Measurements from ENCODE around the gene GSTO2. TPM values are rescaled to one million over a fixed set of nuclear protein-coding genes. Genes with fewer than 3 reads are reported as not detected.

The GSTO2 gene
- total RNA-seq, 1 donor from 2014 or later, result 1.2 TPM

DNA sequence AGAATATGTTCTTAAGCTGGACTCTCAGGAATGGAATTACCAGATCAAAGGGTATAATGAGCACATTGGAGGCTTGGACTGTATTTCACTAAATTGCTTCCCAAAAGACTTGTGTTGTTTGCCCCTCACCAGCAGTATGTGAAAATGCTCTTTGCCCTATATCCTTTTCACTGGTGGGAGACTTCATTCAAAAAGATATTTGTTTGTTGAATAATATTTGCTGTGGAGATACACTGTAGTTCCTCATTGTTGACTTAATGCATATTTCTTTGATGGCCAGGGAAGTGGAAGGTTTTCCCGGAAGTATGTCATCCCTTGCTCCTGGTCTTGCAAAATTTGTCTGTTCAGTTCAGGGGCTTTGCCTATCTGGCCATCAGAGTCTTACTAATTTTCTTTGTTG, 19.4 kb downstream of the GSTO2 start:
- Histone ChIP-seq H3K9me3 (ENCODE audit: insufficient read depth, low read depth, low read length) (no peaks in the 10 kb centered on the region), H3K79me2 (ENCODE audit: insufficient read depth, low read length) (no peaks in the 10 kb centered on the region), H3K27ac (ENCODE audit: low read depth, low read length) (no peak overlapping the region), H3K4me2 (ENCODE audit: low read length) (no peak overlapping the region), H3K9ac (ENCODE audit: low read length) (no peak overlapping the region), H3K27me3 (ENCODE audit: insufficient read depth, low read length) (no peaks in the 10 kb centered on the region), H3K4me1 (ENCODE audit: insufficient read depth, low read length) (peaks cover 10% of the 10 kb centered on the region), H3K4me3 (ENCODE audit: insufficient read depth, low read depth, low read length) (no peak overlapping the region), H4K20me1 (ENCODE audit: insufficient read depth, low read length) (no peaks in the 10 kb centered on the region), H3K36me3 (ENCODE audit: insufficient read depth, low read length) (no peaks in the 10 kb centered on the region), H2AFZ (ENCODE audit: low read depth, low read length) (no peak overlapping the region)
- FAIRE-seq (no peak), DNase-seq (ENCODE audit: low read depth) (no peak)
- Mint-ChIP-seq H3K4me3 (ENCODE audit: unreplicated experiment) (no peak overlapping the region), H3K27ac (ENCODE audit: unreplicated experiment) (no peak overlapping the region), H3K4me1 (ENCODE audit: low read depth, unreplicated experiment) (peaks cover 4% of the 10 kb centered on the region), H3K27me3 (ENCODE audit: low read depth, unreplicated experiment) (no peaks in the 10 kb centered on the region), H3K9me3 (ENCODE audit: unreplicated experiment) (no peaks in the 10 kb centered on the region), H3K36me3 (ENCODE audit: low read depth, unreplicated experiment) (no peaks in the 10 kb centered on the region)
- TF ChIP-seq EZH2 (IDR thresholded peaks at IDR 0.05; ENCODE audit: insufficient read depth, low read length), result no peak
- TF ChIP-seq, protein P1, sequence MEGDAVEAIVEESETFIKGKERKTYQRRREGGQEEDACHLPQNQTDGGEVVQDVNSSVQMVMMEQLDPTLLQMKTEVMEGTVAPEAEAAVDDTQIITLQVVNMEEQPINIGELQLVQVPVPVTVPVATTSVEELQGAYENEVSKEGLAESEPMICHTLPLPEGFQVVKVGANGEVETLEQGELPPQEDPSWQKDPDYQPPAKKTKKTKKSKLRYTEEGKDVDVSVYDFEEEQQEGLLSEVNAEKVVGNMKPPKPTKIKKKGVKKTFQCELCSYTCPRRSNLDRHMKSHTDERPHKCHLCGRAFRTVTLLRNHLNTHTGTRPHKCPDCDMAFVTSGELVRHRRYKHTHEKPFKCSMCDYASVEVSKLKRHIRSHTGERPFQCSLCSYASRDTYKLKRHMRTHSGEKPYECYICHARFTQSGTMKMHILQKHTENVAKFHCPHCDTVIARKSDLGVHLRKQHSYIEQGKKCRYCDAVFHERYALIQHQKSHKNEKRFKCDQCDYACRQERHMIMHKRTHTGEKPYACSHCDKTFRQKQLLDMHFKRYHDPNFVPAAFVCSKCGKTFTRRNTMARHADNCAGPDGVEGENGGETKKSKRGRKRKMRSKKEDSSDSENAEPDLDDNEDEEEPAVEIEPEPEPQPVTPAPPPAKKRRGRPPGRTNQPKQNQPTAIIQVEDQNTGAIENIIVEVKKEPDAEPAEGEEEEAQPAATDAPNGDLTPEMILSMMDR (IDR thresholded peaks at IDR 0.05; ENCODE audit: insufficient read depth, low read depth, low read length), result no peak

DNA sequence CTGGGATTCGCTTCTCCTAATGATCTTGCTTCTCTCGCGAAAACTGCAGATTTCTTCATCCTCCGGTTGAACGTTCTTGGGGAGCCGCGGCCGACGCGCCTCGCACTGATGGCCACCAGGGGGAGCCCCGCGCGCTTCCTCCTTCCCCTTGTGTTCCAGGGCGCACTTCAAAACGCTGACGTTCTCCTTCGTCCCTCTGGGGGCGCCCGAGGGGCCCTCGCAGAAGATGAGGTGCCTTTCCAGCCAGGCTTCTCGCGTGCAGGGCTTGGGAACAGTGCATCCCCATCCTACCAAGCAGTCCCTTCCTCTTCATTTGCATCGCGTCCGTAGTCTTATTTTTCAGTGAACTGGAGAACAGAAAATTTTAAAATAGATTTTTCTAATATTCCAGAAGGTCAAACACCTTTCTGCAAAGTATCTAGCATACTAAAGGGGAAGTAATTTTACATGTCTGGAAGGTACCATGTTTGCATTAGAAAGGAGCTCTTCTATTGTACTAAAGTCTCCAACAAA, 22.5 kb downstream of the GSTO2 start:
- TF ChIP-seq EZH2 (IDR thresholded peaks at IDR 0.05; ENCODE audit: insufficient read depth, low read length), result no peak
- TF ChIP-seq, protein P1 (IDR thresholded peaks at IDR 0.05; ENCODE audit: insufficient read depth, low read depth, low read length), result peak; percentile 99
- no peaks in the 10 kb centered on the region for H3K9me3 ChIP-seq (ENCODE audit: insufficient read depth, low read depth, low read length)
- peak overlapping the region; percentile 77 for H2AFZ ChIP-seq (ENCODE audit: low read depth, low read length)
- Mint-ChIP-seq H3K9me3 (ENCODE audit: unreplicated experiment) (no peaks in the 10 kb centered on the region), H3K4me1 (ENCODE audit: low read depth, unreplicated experiment) (peaks cover 4% of the 10 kb centered on the region), H3K27me3 (ENCODE audit: low read depth, unreplicated experiment) (no peaks in the 10 kb centered on the region), H3K36me3 (ENCODE audit: low read depth, unreplicated experiment) (no peaks in the 10 kb centered on the region), H3K4me3 (ENCODE audit: unreplicated experiment) (no peak overlapping the region), H3K27ac (ENCODE audit: unreplicated experiment) (no peak overlapping the region)
- peaks cover 10% of the 10 kb centered on the region for H3K4me1 ChIP-seq (ENCODE audit: insufficient read depth, low read length)
- H3K27me3 ChIP-seq (ENCODE audit: insufficient read depth, low read length), result no peaks in the 10 kb centered on the region
- DNase-seq (ENCODE audit: low read depth) (peak; percentile 57), FAIRE-seq (no peak)
- H4K20me1 ChIP-seq (ENCODE audit: insufficient read depth, low read length), result no peaks in the 10 kb centered on the region
- peak overlapping the region; percentile 34 for H3K9ac ChIP-seq (ENCODE audit: low read length)
- H3K79me2 ChIP-seq (ENCODE audit: insufficient read depth, low read length), result no peaks in the 10 kb centered on the region
- no peak overlapping the region for H3K4me3 ChIP-seq (ENCODE audit: insufficient read depth, low read depth, low read length)
- H3K4me2 ChIP-seq (ENCODE audit: low read length), result peak overlapping the region; percentile 50
- H3K27ac ChIP-seq (ENCODE audit: low read depth, low read length), result no peak overlapping the region
- H3K36me3 ChIP-seq (ENCODE audit: insufficient read depth, low read length), result no peaks in the 10 kb centered on the region

DNA sequence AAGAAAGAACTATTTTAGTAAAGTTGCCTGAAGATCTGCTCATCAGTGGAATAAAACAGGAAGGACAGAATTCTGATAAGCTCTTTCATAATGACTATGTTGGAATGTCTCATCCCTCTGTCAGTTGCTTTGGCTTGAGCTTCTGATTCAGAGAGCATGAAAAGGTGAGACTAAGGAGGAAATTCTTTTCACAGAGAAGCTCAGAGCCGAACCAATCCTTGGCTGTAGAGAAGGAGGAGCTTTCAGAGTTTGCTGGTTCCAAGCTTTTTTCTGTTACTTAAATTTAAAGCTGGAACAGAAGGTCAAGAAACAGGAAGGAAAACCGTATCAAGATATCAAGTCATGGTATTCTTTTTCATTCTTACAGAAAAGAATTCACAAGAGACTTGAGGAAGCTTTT, 24.0 kb downstream of the GSTO2 start:
- no peaks in the 10 kb centered on the region for H3K27me3 ChIP-seq (ENCODE audit: insufficient read depth, low read length)
- FAIRE-seq, result peak; percentile 20
- H4K20me1 ChIP-seq (ENCODE audit: insufficient read depth, low read length), result no peaks in the 10 kb centered on the region
- H3K36me3 ChIP-seq (ENCODE audit: insufficient read depth, low read length), result no peaks in the 10 kb centered on the region
- TF ChIP-seq EZH2 (IDR thresholded peaks at IDR 0.05; ENCODE audit: insufficient read depth, low read length), result no peak
- TF ChIP-seq, protein P1 (IDR thresholded peaks at IDR 0.05; ENCODE audit: insufficient read depth, low read depth, low read length), result no peak
- peak; percentile 49 for DNase-seq (ENCODE audit: low read depth)
- no peaks in the 10 kb centered on the region for H3K9me3 Mint-ChIP-seq (ENCODE audit: unreplicated experiment)
- no peaks in the 10 kb centered on the region for H3K27me3 Mint-ChIP-seq (ENCODE audit: low read depth, unreplicated experiment)
- no peak overlapping the region for H2AFZ ChIP-seq (ENCODE audit: low read depth, low read length)
- no peak overlapping the region for H3K4me3 Mint-ChIP-seq (ENCODE audit: unreplicated experiment)
- H3K4me3 ChIP-seq (ENCODE audit: insufficient read depth, low read depth, low read length), result no peak overlapping the region
- peak overlapping the region; percentile 28 for H3K9ac ChIP-seq (ENCODE audit: low read length)
- no peaks in the 10 kb centered on the region for H3K9me3 ChIP-seq (ENCODE audit: insufficient read depth, low read depth, low read length)
- H3K79me2 ChIP-seq (ENCODE audit: insufficient read depth, low read length), result no peaks in the 10 kb centered on the region
- H3K4me1 Mint-ChIP-seq (ENCODE audit: low read depth, unreplicated experiment), result peaks cover 7% of the 10 kb centered on the region
- no peak overlapping the region for H3K27ac Mint-ChIP-seq (ENCODE audit: unreplicated experiment)
- H3K4me1 ChIP-seq (ENCODE audit: insufficient read depth, low read length), result peaks cover 21% of the 10 kb centered on the region
- H3K27ac ChIP-seq (ENCODE audit: low read depth, low read length), result no peak overlapping the region
- no peaks in the 10 kb centered on the region for H3K36me3 Mint-ChIP-seq (ENCODE audit: low read depth, unreplicated experiment)
- H3K4me2 ChIP-seq (ENCODE audit: low read length), result peak overlapping the region; percentile 27
